HG03196 (cell line): ENCODE measurements around the gene RNF141.

Source experiments
- ATAC-seq: cut with Tn5 transposase; IDR thresholded peaks from one replicate; pipeline ENCODE4 v1.9.1; 2021; ENCODE audit not compliant: unreplicated experiment

Gene RNF141

DNA sequence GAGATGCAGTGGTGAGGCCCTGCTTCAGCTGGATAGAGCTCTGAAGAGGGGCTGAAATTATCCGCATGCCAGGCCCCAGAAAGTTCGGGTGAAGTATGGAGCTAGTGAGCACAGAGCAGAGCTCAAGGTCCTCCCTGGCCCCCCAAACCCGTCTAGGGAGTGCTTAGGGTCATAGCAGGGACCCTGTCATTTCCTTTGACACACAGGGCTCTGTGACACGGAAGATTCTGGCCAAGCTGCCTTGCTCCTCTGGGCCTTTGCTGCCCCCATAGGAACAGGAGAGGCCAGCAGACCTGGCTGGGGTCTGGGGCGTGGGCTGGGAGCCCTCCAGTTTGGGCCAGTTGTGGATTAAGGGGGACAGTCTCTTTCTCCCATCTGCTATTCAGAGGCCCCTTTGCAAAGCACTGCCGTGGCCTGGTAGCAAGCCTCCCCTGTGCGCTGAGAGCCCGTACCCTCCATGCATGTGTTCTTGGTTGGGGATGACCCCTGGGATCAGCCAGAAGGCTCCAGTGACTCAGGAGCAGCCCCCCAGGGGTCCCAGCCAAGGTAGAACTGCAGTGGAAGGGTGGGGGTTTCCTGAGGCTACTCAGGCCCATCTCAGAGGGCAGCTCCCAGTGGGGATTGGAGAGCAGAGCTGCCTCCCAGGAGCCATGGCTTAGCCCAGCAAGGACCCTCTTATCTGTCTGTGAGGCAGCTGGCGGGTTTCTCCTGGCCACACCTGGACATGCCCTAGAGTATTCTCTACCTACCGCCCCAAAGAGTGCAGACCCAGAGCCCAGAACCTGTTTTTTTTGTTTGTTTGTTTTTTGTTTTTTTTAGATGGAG, 42.3 kb downstream of the RNF141 start:
- ATAC-seq = no peak

DNA sequence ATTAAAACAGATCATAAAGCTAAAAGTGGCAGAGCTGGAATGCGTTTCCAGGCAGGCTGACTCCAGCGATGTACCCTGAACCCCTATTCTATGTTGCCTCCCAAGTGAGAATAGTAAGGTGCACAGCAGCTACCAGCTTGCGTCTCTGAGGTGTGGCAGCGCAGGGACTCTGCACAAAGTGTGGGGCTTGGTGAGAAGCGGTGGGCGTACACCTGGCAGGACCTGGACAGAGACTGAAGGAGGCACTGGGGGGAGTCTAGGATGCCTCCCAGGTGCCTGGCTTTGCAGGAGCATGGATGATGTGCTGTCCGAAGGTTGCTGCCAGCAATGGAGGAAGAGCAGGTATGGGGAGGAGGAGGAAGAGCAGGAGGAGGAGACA, 43.0 kb downstream of the RNF141 start:
- no peak for ATAC-seq

DNA sequence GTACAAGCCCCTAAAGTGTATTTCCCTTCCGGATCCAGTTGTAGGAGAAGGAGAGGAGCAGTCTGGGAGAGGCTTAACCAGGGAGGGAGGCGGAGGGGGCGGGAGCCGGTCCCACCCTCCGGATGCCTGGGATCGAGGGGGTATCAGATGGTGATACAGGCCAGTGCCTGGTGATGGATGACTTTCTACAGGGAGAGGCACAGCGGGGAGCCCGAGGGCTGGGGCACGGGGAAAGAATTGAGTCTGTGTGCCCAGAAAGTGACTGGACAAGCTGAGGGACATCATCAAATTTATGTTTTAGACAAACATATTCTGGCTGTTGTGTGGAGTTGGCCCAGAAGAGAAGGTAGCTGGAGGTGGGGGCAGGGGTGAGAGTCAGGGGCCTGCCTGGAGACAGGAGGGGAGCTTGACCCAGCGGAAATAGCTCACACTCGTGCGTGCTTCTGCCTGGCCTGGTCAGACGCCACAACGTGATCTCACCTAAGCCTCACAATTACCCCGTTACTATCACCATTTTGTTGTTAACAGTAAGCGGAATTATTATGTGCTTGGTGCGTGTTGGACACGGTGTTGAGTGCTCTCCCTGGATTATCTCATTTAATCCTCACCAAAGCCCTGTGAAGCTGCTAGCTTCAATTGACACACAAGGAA, 43.5 kb downstream of the RNF141 start:
- no peak for ATAC-seq

DNA sequence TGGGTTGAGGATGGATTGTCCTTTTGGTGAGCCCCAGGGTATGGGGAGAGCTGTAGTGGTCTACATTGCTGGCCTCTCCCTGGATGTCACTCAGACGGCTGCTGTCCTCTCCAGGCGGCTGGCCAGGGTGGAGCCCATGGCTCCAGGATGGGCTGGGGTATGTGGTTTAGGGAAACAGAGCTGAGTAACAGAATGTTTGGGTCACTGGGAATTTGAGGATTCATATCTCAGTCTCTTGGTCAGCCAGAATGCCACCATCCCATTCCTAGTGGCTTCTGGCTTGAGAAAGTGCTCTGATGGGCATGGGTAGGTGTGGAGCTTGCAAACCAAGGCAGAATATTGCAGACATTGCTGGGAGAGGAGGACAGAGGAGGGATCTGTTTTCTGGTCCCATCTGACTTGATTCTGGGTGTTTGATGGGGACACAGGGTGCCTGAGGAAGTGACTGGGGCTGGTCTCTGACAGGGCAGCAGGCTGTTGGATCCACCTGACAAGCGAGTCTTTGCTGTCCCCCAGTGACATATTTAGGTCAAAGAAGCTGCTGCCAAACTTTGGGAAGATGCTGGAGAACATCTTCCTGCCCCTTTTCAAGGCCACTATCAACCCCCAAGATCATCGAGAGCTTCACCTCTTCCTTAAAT, 44.6 kb downstream of the RNF141 start:
- no peak for ATAC-seq

DNA sequence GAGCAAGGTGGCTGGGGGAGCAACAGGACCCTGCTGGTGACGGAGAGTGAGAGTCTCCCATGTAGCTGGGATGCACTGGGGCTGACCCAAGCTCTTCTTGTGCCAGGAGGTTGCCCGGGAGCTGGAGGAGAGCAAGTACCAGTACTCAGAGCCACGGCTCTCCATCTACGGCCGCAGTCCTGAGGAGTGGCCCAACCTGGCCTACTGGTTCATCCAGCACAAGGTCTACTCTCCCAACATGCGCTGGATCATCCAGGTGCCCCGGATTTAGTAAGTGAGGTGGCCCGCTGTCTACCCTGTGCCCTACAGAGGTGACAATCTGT, 45.6 kb downstream of the RNF141 start:
- ATAC-seq = no peak

DNA sequence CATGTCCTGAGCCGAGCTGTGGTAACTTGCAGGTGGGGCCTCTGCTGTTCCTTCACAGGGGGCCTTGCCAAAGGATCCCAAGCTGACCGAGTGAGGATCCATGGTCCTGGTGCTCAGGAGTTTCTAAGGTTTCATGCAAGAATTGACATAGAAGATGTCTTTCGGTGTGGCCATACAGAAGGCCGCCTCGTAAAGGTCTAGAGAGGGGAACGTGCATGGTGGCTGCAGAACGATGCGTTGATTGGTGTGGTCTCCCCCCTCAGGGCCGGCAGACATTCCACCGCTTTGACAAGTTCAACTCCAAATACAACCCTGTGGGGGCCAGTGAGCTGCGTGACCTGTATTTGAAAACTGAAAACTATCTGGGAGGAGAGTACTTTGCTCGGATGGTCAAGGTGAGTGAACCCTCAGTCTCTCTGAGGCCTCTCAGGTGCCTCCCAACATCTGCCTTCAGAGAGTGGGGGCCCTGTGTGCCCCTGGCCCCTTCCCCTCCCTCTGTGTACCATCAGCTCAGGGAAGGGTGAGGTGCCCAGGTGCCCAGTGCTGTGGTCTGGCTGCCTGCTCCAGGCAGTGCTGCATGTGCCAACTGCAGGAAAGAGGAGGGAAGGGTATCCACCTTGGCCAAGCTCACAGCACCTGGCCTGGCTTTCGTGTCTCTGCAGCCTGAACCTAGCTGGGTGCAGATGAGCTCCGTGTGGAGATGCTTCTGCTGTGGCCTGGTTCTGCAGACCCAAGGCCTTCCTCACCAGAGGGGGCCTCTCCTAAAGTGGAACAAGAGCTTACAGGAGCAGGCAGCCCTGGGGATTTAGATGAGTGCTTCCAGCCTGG, 46.1 kb downstream of the RNF141 start:
- ATAC-seq = no peak

DNA sequence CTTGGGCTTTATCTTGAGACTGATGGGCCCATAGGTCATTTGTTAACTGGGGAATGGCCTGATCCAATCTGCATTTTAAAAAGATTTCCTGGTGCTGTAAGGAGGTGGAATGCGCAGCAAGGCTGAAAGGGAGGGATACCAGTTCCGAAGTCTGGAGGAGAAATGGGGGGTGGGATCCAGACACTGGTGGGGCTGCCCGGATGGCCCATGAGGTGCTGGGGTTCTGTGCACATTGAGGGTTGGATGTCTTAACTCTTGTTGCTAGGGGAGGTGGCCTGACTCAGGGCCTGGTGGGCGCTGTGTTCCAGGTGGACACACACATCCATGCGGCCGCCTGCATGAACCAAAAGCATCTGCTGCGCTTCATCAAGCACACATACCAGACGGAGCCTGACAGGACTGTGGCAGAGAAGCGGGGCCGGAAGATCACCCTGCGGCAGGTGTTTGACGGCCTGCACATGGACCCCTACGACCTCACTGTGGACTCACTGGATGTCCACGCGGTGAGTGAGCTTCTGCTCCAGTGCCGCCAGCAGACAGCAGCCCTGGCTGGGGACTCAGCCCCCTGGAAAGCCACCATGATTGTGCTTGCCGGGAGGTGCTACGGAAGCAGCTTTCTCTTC, 47.8 kb downstream of the RNF141 start:
- ATAC-seq = no peak

DNA sequence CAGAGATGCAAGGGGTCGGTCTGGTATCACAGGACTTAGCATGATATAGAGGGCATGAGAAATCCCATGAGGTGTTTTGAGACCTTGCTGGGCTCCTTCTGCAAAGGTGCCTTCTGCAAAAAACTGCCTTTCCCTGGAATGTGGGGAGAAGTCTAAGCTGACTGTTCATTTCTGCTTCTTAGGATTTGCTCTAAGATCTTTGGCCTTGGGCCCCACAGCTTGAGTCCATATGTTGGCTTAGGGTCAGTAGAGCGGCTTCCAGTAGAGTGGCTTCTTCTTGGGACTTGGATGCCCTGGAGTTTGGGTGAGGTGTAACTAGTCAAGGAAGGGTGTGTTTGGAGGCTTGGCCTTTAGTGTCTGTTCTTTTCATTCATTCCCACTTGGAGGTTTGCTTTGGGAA, 48.9 kb downstream of the RNF141 start:
- no peak for ATAC-seq

DNA sequence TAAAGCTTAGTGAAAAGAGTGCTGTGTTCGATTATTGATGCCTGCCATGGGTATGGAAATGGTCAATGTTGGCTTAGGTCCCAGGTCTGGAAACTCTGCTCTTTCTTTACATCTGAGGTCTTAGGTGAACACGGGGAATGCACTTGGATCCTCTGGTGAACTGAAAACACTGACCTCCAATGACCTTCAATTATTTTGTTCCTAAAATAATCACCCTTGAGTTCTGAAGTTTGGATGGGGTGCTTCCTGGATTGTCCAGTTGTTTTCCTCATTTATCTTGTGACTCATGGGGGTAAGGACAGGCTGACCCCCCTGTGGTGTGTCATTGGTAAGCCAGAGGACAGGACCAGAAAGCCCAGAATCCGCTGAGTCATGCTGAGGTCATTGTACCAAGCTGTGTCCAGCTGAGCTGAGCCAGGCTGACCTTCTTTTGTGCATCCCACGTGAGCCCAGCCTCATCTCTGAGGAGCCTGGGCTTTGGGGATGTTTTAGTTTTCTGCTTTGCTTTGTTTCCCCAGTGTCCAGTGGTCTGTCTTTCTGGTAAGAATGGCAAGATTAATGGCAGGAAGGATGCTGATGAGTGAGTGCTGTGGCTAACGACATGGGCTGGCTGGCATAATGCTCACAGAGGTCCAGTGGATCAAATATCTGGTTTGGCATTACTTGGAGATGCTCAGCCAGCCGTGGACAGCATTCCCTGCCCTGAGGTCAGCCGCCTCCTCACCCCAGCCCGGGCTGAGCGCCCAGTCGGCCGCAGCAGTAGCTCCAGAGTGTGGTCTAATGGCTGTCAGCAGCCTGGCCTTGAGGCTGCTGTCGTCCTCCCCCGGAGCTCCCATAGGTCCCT, 50.4 kb downstream of the RNF141 start:
- no peak for ATAC-seq

DNA sequence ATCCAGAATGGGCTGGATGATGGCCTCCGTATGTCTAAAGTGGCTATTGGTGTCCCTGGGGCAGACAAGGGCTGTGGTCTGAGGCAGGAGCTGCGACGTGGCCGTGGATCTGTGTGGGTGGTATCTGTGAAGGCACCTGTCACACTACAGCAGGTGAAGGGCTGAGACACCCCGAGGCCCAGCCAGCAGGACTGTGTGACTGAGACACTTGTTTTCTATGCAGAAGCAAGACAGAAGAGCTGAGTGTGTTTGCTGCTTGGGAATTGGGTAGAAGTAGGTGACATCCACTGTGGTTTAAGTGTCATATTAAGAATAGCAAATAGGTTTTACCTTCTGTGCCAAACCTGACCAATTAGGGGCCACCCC, 51.0 kb downstream of the RNF141 start:
- ATAC-seq = no peak

DNA sequence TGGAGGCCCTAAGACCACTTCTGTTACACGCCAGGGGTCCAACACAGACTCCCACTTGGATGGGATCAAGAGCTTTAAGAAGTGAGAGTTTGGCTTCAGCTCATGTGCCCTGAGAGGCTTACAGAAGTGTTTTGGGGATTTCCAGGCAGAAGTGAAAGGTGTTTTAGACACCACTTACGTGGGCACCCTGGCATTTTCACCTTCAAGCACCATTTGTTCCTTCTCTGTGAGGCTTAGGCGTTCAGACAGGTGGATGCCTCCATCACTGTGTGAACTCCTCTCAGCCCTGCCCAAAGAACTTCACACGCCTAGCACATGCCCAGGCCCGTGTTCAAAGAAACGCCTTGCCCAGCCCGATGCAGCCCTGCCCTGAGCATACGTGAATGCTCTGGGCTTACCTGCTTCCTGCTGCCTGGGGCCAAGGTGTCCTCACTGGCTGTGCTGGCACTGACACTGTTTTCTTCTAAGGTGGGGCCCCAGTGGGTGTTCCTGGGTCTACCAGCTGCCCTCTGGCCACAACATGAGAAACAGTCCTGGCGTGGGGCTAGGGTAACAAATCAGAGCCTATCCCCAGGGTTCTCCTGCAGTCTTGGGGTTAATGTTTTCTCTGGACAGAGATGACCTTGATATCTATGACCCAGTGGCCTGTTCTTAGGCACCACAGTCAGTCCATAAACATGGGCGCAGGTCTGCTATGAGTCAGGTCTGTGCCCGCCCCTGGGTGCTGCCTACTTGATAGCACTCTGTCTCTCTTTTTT, 51.9 kb downstream of the RNF141 start:
- no peak for ATAC-seq

DNA sequence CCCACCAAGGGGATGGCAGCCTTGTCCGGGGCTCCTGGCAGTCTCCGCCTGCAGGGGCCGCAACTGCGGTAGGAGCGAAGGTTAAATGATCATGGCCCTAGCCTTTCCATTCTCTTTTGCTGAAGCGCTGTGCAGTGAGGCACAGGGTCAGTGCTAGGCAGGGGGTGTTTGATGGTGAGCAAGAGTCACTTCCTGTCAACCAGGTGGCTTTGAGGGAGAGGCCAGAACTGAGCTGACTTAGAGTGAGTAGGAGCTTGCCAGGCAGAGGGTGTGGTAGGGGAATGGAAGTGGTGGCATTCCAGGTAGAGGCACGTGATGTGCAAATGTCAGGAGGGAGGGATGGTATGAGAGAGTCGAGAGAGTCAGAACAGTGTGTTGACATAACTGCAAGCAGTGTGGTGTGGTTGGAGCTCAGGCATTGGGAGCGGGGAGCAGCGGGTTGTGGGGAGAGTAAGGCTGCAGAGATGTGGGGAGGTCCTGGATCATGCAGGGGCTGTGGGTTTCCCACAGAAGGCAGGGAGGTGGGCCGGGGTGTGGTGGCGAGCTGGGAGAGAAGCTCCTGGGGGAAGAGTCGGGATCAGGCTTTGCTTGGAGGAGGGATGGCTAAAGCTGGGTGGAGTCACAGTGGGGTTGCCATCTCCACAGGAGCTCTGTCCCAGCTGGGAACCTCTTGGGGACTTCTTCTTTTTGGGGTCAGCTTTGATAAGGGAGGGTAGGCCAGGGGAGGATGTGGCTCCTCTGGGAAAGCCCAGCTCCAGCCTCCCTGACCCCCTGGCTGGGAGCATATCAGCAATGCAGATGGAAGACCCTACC, 52.7 kb downstream of the RNF141 start:
- no peak for ATAC-seq

DNA sequence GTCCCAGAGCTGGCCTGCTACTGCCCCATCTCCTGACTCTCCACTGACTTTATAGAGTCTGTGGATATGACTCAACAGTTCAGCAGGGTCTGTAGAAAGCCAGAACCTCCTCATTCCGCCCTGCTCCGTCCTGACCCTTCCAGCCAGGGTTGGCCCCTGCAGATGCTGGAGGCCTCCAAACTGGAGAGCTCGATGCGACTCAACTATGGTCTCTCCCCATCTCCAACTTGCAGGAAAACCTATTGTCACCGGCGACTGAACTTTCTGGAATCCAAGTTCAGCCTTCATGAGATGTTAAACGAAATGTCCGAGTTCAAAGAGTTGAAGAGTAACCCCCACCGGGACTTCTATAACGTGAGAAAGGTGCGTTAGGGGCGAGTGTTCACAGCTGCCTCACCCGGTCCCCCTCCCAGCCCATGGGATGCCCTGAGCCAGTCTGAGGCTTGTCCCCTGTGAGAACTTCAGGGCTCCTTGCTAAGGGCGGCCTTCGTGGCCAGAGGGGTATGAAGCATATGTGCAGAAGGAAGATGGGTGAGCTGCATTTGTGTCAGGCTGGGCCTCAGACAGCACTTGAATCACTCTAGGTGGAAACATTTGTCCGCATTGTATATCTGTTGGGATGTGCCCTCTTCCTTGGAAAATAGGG, 53.9 kb downstream of the RNF141 start:
- no peak for ATAC-seq

DNA sequence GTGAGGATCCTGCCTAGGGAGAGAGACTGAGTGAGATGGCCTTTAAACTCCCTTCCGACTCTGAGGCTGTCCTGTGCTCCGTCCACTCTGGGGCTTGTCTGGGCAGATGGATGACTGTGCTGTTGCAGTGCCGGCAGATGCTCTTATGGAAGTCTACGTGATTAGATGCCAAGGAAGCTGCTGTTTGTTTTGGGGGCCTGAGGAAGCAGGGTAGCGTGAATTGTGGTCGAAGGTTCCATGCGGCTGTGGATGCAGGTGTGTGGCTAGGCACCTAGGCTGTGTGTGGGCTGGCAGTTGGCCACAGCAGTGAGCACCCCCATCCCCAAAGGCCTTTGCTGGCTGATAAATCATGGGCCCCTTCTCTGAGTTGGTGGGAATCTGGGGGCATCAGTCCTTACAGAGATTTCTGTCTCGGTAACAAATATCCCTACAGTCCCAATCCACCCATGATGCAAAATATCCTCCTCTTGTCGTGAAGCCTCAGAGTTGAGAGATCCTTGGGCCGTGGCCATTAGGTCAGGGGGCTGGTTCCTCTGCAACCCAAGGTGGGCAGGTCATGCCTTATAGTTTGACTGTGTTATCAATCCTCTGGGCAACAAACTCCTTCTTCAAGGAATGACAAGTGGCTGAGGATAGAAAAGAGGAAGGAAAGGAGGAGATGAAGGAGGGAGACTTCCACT, 54.7 kb downstream of the RNF141 start:
- no peak for ATAC-seq

DNA sequence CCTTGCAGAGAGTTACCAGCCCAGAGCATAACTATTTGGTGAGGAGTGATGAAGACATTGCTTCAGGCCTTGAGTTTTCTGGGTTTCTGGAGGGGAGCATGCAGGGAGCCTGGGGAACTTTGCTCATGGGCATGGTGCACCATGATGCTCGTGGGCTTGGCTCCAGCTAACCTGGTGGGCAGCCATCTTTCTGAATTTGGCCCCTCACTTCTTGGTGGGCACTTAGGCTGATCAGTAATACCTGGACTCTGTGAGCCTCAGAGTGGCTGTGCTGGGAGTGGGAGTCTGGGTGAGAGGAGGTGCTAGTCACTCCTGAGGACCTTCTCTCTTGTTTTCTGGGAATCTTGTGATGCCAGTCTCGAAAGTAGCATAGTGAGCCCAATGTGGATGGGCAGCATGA, 55.3 kb downstream of the RNF141 start:
- no peak for ATAC-seq

DNA sequence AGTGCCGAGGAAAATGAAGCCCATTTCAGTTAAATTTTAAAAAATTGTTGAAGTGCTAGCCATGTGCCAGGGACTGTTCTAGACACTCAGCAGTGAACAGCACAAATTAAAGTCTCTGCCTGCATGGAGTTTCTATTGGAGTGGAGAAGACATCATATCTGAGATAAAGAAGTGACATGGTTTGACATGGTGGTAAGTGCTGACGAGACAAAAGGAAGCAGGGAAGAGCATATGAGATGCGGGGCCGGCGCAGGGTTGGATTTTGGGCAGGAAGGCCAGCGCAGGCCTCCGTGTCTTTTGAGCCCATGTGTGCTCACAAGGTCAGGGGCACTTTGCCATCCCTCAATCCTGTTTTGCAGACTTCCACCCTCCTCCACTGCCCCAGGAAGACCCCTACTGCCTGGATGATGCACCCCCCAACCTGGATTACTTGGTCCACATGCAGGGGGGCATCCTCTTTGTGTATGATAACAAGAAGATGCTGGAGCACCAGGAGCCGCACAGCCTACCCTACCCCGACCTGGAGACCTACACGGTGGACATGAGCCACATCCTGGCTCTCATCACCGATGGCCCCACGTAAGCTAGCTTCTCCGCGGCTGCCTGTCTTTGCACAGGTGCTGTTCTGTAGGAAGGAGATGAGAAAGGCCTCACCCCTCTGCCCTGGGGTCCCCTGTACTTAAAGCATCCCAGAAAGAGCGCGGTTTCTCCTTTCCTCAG, 56.4 kb downstream of the RNF141 start:
- no peak for ATAC-seq

DNA sequence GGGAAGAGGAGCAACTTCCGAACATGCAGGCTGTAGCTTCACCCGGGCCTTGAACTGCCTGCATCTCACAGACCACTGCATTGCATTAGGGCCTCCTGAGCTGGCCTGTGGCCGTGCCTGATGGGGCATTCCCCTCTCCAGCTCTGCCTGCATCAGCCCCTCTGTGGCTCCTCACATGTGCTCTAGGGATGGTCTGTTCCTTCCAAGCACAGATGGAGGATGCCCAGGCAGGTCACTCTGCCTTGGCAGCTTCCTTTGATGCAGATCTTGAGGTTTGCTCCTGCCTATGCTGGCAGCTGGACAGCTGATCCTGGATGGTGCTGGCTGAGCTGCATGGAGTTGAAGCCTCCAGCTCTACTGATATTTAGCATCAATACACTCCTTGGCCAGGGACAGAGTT, 57.4 kb downstream of the RNF141 start:
- ATAC-seq = no peak
